ENCODE measurements around the gene PTPRK. TPM values are rescaled to one million over a fixed set of nuclear protein-coding genes. Genes with fewer than 3 reads are reported as not detected.

PTPRK gene
- total RNA-seq, 2 donors from 2014 or later = 33.7 to 36.0 TPM

- peaks cover 4% of the 10 kb centered on the region for H3K36me3 ChIP-seq
- H3K27me3 ChIP-seq (replicated peaks; ENCODE audit: insufficient read depth) = no peaks in the 10 kb centered on the region
- H3K4me3 ChIP-seq = no peak overlapping the region
- H3K4me1 ChIP-seq (ENCODE audit: control insufficient read depth in 1 of 2, low read depth in 2 of 2) = no peaks in the 10 kb centered on the region
- ATAC-seq (ENCODE audit: insufficient number of reproducible peaks, low FRiP score, low read depth) = no peak
- no peak for DNase-seq (ENCODE audit: low spot score)
- no peak for TF ChIP-seq CTCF (IDR thresholded peaks at IDR 0.05)
- no peaks in the 10 kb centered on the region for H3K9me3 ChIP-seq
- H3K27ac ChIP-seq = no peak overlapping the region
These were observed 455.9 kb downstream of the PTPRK start for GRCh38 chr6:128064540-128064895.

- H3K4me1 ChIP-seq (ENCODE audit: control insufficient read depth in 1 of 2, low read depth in 2 of 2) = no peaks in the 10 kb centered on the region
- no peak overlapping the region for H3K4me3 ChIP-seq
- H3K27me3 ChIP-seq (replicated peaks; ENCODE audit: insufficient read depth) = no peaks in the 10 kb centered on the region
- ATAC-seq (ENCODE audit: insufficient number of reproducible peaks, low FRiP score, low read depth) = no peak
- H3K9me3 ChIP-seq = no peaks in the 10 kb centered on the region
- no peak for TF ChIP-seq CTCF (IDR thresholded peaks at IDR 0.05)
- H3K36me3 ChIP-seq = peaks cover 4% of the 10 kb centered on the region
- no peak for DNase-seq (ENCODE audit: low spot score)
- no peak overlapping the region for H3K27ac ChIP-seq
These were observed 456.4 kb downstream of the PTPRK start for GRCh38 chr6:128063850-128064539.

GRCh38 chr6:128062882-128063603 is 457.4 kb downstream of the PTPRK start:
- peaks cover 4% of the 10 kb centered on the region for H3K36me3 ChIP-seq
- no peak for TF ChIP-seq CTCF (IDR thresholded peaks at IDR 0.05)
- no peaks in the 10 kb centered on the region for H3K4me1 ChIP-seq (ENCODE audit: control insufficient read depth in 1 of 2, low read depth in 2 of 2)

GRCh38 chr6:128057946-128058345 is 462.5 kb downstream of the PTPRK start:
- DNase-seq (ENCODE audit: low spot score) = no peak
- H3K36me3 ChIP-seq = no peaks in the 10 kb centered on the region
- TF ChIP-seq CTCF (IDR thresholded peaks at IDR 0.05) = no peak
- no peak for ATAC-seq (ENCODE audit: insufficient number of reproducible peaks, low FRiP score, low read depth)
- no peaks in the 10 kb centered on the region for H3K27me3 ChIP-seq (replicated peaks; ENCODE audit: insufficient read depth)
- no peaks in the 10 kb centered on the region for H3K9me3 ChIP-seq
- H3K27ac ChIP-seq = no peak overlapping the region
- H3K4me3 ChIP-seq = no peak overlapping the region
- H3K4me1 ChIP-seq (ENCODE audit: control insufficient read depth in 1 of 2, low read depth in 2 of 2) = no peaks in the 10 kb centered on the region

More at GRCh38 chr6:128062882-128063603, 457.4 kb downstream of the PTPRK start:
- H3K27ac ChIP-seq = no peak overlapping the region
- no peaks in the 10 kb centered on the region for H3K27me3 ChIP-seq (replicated peaks; ENCODE audit: insufficient read depth)
- no peaks in the 10 kb centered on the region for H3K9me3 ChIP-seq
- no peak for ATAC-seq (ENCODE audit: insufficient number of reproducible peaks, low FRiP score, low read depth)
- H3K4me3 ChIP-seq = no peak overlapping the region
- DNase-seq (ENCODE audit: low spot score) = no peak

- H3K9me3 ChIP-seq = no peaks in the 10 kb centered on the region
- no peak for DNase-seq (ENCODE audit: low spot score)
- H3K36me3 ChIP-seq = no peaks in the 10 kb centered on the region
- ATAC-seq (ENCODE audit: insufficient number of reproducible peaks, low FRiP score, low read depth) = no peak
- no peaks in the 10 kb centered on the region for H3K27me3 ChIP-seq (replicated peaks; ENCODE audit: insufficient read depth)
- TF ChIP-seq CTCF (IDR thresholded peaks at IDR 0.05) = no peak
- H3K4me1 ChIP-seq (ENCODE audit: control insufficient read depth in 1 of 2, low read depth in 2 of 2) = no peaks in the 10 kb centered on the region
- no peak overlapping the region for H3K4me3 ChIP-seq
- H3K27ac ChIP-seq = no peak overlapping the region
These were observed 462.9 kb downstream of the PTPRK start for GRCh38 chr6:128057541-128057940.

All from thoracic aorta (tissue), 2 donors.